Measurements from ENCODE around the gene RHOA.
A peak's percentile ranks its signal among the peaks of the same experiment; 100 is the strongest.
"Not testable (repeated sequence)": the region's sequence is repeated elsewhere in the genome, so short reads cannot be mapped to it uniquely, and the experiment has no call there.

Gene RHOA

DNA sequence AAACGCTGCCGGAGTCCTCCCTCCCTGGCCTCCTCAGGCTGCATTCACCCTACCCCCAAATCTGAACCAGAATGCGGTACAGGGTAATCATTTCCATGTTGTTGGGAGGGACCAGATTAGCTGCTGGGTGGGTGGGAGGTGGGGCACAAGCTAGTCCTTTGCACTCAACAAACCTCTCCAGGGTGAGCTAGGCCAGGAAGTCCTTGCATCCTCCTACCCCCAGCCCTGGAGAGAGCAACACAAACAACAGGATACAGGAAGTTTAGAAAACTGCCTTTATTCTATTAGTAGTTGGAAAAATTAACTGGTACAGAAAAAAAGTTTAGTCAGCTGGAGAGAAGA, 52.9 kb downstream of the RHOA start:
- Histone ChIP-seq H3K4me3 (ENCODE audit: low read length) (peak overlapping the region; percentile 100), H3K9me3 (ENCODE audit: insufficient read depth, low read depth, low read length) (no peaks in the 10 kb centered on the region), H3K9ac (ENCODE audit: low read depth, low read length) (peak overlapping the region; percentile 88), H3K27me3 (ENCODE audit: insufficient read depth, low read length) (no peaks in the 10 kb centered on the region), H3K4me1 (ENCODE audit: insufficient read depth, low read length) (peaks cover 16% of the 10 kb centered on the region), H3K36me3 (ENCODE audit: insufficient read depth, low read length) (peaks cover 60% of the 10 kb centered on the region), H3K27ac (ENCODE audit: low read depth, low read length) (peak overlapping the region; percentile 98)
- WGBS, result 70% methylated on average over 2 of the region's 3 CpGs

DNA sequence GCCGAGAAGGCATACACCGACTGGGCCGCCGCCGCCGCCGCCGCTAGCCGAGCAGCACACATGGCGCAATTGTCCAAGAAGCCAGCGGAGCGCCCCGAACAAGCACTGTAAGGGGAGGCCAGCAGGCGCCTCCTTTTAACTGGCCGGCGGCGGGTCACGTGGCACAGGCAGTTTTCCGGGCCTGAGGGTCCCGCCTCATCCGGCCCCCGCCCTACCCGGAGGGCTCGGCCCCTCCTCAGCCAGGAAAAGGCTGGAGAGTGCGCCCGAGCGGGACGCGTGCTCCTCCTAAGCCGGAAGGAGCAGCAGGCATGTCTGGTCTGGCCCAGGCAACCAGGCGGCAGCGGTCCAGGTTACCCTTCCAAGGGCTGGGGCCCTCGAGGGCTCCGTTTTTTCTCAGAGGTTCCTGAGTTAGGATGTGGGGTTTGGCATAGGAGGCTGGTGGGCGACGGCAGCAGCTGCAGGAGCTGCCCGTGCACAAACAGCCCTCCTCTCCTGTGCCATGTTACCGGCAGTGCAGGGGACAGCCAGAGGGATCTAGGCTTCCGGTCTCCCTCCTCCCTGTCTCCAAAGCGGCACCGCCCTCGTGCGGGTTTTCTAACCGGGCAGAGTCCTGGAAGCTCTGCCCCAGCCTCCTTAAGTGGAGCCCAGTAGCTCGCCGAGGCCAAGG, 53.4 kb downstream of the RHOA start, which contains the start of gene GPX1:
Gene GPX1 (minus strand): TSS at position 137 of the 667 bp plus-strand sequence. CDS start 75 bp downstream, at position 62.
- peaks cover 16% of the 10 kb centered on the region for H3K4me1 ChIP-seq (ENCODE audit: insufficient read depth, low read length)
- peak within 1 kb of the TSS; percentile 100 for H3K4me3 ChIP-seq (ENCODE audit: low read length)
- H3K9ac ChIP-seq (ENCODE audit: low read depth, low read length), result peak within 1 kb of the TSS; percentile 88
- H3K27ac ChIP-seq (ENCODE audit: low read depth, low read length), result peak within 1 kb of the TSS; percentile 98
- H3K9me3 ChIP-seq (ENCODE audit: insufficient read depth, low read depth, low read length), result no peaks in the 10 kb centered on the region
- peaks cover 56% of the 10 kb centered on the region for H3K36me3 ChIP-seq (ENCODE audit: insufficient read depth, low read length)
- H3K27me3 ChIP-seq (ENCODE audit: insufficient read depth, low read length), result no peaks in the 10 kb centered on the region
- WGBS, result 4% methylated on average over 46 of the region's 46 CpGs

DNA sequence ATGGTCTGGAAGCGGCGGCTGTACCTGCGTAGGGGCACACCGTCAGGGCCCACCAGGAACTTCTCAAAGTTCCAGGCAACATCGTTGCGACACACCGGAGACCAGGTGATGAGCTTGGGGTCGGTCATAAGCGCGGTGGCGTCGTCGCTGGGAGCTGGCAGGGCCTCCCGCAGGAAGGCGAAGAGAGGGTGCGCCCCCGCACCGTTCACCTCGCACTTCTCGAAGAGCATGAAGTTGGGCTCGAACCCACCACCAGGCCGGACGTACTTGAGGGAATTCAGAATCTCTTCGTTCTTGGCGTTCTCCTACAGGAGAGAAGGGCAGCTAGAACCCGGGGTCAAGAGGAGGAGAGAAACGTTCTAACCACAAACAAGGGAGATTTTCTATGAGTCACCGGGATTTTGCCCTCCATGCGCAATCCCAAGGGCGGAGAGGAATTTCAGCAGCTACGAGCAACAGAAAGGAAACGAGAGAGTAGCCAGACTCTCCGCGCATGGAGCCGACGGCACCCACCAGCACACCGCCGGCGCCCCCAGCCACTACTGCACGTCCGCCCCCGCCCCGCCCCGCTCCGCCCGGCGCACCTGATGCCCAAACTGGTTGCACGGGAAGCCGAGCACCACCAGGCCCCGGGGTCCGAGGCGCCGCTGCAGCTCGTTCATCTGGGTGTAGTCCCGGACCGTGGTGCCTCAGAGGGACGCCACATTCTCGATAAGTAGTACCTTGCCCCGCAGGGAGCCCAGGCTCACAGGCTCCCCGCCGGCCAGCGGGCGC, 54.1 kb downstream of the RHOA start:
- H3K4me3 ChIP-seq (ENCODE audit: low read length), result peak overlapping the region; percentile 100
- peak overlapping the region; percentile 98 for H3K27ac ChIP-seq (ENCODE audit: low read depth, low read length)
- not testable (repeated sequence) for H3K27me3 ChIP-seq (ENCODE audit: insufficient read depth, low read length); H3K9me3 ChIP-seq (ENCODE audit: insufficient read depth, low read depth, low read length)
- peaks cover 16% of the 10 kb centered on the region for H3K4me1 ChIP-seq (ENCODE audit: insufficient read depth, low read length)
- peaks cover 52% of the 10 kb centered on the region for H3K36me3 ChIP-seq (ENCODE audit: insufficient read depth, low read length)
- peak overlapping the region; percentile 88 for H3K9ac ChIP-seq (ENCODE audit: low read depth, low read length)
- 8% methylated on average over 63 of the region's 63 CpGs for WGBS

DNA sequence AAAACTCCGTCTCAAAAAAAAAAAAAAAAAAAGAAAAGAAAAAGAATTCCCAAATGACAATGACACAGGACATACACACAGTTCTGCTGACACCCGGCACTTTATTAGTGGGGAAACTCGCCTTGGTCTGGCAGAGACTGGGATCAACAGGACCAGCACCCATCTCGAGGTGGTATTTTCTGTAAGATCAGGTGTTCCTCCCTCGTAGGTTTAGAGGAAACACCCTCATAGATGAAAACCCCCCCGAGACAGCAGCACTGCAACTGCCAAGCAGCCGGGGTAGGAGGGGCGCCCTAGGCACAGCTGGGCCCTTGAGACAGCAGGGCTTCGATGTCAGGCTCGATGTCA, 54.7 kb downstream of the RHOA start:
- H3K4me3 ChIP-seq (ENCODE audit: low read length), result peak overlapping the region; percentile 100
- not testable (repeated sequence) for H3K27ac ChIP-seq (ENCODE audit: low read depth, low read length); H3K9me3 ChIP-seq (ENCODE audit: insufficient read depth, low read depth, low read length); H3K27me3 ChIP-seq (ENCODE audit: insufficient read depth, low read length)
- peak overlapping the region; percentile 88 for H3K9ac ChIP-seq (ENCODE audit: low read depth, low read length)
- WGBS, result 65% methylated on average over 8 of the region's 10 CpGs
- peaks cover 46% of the 10 kb centered on the region for H3K36me3 ChIP-seq (ENCODE audit: insufficient read depth, low read length)
- H3K4me1 ChIP-seq (ENCODE audit: insufficient read depth, low read length), result peaks cover 16% of the 10 kb centered on the region

DNA sequence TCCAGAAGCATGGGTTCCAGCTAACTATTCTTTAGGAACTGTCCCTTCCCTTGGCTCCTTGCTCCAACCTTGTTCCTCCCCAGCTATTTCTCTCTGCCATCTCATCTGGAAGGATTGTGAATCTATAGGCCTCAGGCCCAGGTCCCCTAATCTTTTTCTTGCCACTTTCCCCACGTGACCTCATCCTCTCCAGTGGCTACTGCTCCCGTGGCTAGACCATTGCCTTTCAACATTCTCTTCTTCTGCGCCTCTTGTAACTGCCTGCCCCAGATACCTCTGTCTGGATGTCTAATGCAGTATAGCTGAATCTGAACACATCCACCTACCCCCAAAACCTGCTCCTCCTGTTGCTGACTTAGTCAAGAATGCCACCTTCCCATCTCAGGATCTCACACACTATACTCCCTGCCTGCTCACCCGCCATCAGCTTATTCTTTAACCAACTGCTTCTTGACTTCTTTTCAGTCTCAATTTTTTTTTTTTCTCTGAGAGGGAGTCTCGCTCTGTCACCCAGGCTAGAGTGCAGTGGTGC, 58.8 kb downstream of the RHOA start:
- H3K36me3 ChIP-seq (ENCODE audit: insufficient read depth, low read length), result peaks cover 17% of the 10 kb centered on the region
- WGBS, result 91% methylated on average over 5 of the region's 5 CpGs
- no peaks in the 10 kb centered on the region for H3K4me1 ChIP-seq (ENCODE audit: insufficient read depth, low read length)
- no peaks in the 10 kb centered on the region for H3K27me3 ChIP-seq (ENCODE audit: insufficient read depth, low read length)
- H3K9ac ChIP-seq (ENCODE audit: low read depth, low read length), result no peak overlapping the region
- no peaks in the 10 kb centered on the region for H3K9me3 ChIP-seq (ENCODE audit: insufficient read depth, low read depth, low read length)
- no peak overlapping the region for H3K27ac ChIP-seq (ENCODE audit: low read depth, low read length)
- H3K4me3 ChIP-seq (ENCODE audit: low read length), result no peak overlapping the region

DNA sequence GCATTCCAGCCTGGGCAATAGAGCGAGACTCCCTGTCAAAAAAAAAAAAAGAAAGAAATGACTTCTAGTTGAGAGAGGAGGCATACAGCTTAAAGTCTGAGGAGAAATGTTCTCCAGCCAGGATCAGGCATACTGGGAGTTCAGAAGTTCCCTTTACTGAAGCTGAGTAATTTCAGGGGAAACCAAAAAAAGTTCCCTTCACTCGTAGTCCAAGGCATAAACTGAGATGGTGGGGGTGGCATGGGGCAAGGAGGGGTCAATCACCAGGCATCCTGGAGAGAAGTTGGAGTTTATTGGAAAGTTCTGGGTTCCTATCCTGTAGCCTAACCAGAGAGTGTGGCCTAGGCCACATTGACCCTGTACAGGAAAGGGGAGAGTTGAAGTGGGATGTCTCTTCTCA, 59.5 kb downstream of the RHOA start:
- 91% methylated on average over 2 of the region's 2 CpGs for WGBS
- H3K9ac ChIP-seq (ENCODE audit: low read depth, low read length), result no peak overlapping the region
- peaks cover 16% of the 10 kb centered on the region for H3K36me3 ChIP-seq (ENCODE audit: insufficient read depth, low read length)
- H3K4me1 ChIP-seq (ENCODE audit: insufficient read depth, low read length), result no peaks in the 10 kb centered on the region
- no peak overlapping the region for H3K4me3 ChIP-seq (ENCODE audit: low read length)
- H3K27ac ChIP-seq (ENCODE audit: low read depth, low read length), result no peak overlapping the region
- no peaks in the 10 kb centered on the region for H3K27me3 ChIP-seq (ENCODE audit: insufficient read depth, low read length)
- no peaks in the 10 kb centered on the region for H3K9me3 ChIP-seq (ENCODE audit: insufficient read depth, low read depth, low read length)

DNA sequence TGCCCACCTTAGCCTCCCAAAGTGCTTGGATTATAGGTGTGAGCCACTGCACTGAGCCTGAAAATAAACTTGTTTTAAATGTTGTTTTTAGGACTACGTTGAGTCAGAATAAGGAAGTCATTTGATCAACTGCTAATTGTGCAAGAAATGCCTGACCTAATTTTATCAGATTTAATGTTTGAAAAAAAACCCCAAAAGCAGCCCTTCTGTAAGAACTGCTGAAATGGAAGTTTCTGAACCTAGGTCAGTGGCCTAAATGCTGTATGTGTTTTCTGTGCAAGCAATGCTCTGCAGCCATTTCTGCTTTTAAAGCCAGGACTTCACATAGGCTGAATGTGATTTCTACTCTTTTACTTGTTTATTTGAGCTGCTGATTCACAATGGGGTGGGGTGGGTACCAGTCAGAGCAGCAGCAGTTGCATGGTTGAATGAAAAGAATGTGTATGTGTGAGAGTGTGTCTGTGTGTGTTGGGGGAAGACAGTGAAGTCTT, 60.2 kb downstream of the RHOA start:
- 82% methylated on average over 1 of the region's 1 CpG for WGBS
- Histone ChIP-seq H3K27me3 (ENCODE audit: insufficient read depth, low read length) (no peaks in the 10 kb centered on the region), H3K4me1 (ENCODE audit: insufficient read depth, low read length) (no peaks in the 10 kb centered on the region), H3K9ac (ENCODE audit: low read depth, low read length) (no peak overlapping the region), H3K36me3 (ENCODE audit: insufficient read depth, low read length) (peaks cover 12% of the 10 kb centered on the region), H3K4me3 (ENCODE audit: low read length) (no peak overlapping the region), H3K27ac (ENCODE audit: low read depth, low read length) (no peak overlapping the region), H3K9me3 (ENCODE audit: insufficient read depth, low read depth, low read length) (no peaks in the 10 kb centered on the region)

DNA sequence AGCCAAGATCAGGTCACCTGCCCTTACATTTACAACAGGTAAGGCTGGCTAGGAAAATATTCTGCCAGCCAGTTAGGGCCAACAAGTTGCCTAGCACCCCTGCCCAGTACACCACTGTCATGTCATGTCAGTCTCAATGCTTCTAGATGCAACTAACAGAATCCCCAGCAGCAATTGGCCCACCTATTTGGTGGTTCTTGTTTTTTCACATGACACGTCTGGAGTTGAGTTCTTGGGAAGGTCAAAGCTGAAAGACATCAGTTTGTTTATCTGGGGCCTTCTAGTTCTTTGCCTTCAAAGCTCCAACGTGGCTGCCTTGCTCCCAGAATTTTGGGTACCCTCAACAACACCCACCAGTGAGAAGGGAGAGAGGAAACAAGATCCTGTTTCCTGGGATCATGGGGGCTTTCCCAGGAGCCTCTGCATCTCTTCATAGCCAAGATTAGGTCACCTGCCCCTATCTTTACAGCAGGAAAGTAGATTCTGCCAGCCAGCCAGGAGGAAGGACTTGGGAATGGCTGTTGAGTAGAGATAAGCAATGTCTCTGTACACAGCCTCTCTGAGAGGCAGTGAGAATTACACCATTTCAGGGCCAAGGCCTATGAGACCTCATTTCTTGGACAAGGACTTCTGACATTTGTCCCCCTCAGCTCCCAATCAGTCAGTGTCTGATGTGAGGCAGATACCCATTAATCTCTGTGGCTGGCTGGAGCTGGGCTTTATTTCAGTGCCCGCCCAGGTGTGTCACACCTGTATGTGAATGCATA, 62.2 kb downstream of the RHOA start:
- Histone ChIP-seq H3K4me3 (ENCODE audit: low read length) (no peak overlapping the region), H3K27ac (ENCODE audit: low read depth, low read length) (no peak overlapping the region), H3K4me1 (ENCODE audit: insufficient read depth, low read length) (no peaks in the 10 kb centered on the region), H3K27me3 (ENCODE audit: insufficient read depth, low read length) (no peaks in the 10 kb centered on the region), H3K9me3 (ENCODE audit: insufficient read depth, low read depth, low read length) (no peaks in the 10 kb centered on the region), H3K36me3 (ENCODE audit: insufficient read depth, low read length) (no peaks in the 10 kb centered on the region), H3K9ac (ENCODE audit: low read depth, low read length) (no peak overlapping the region)
- WGBS, result 86% methylated on average over 3 of the region's 3 CpGs

DNA sequence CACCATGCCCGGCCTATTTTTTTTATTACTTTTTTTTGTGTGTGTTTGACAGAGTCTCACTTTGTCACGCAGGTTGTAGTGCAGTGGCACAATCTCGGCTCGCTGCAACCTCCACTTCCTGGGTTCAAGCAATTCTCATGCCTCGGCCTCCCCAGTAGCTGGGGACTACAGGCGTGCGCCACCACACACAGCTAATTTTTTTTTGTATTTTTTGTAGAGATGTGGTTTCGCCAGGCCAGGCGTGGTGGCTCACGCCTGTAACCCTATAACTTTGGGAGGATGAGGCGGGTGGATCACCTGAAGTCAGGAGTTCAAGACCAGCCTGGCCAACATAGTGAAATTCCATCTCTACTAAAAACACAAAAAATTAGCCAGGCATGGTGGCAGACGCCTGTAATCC, 63.4 kb downstream of the RHOA start:
- H3K9me3 ChIP-seq (ENCODE audit: insufficient read depth, low read depth, low read length); H3K4me1 ChIP-seq (ENCODE audit: insufficient read depth, low read length); H3K9ac ChIP-seq (ENCODE audit: low read depth, low read length); H3K27me3 ChIP-seq (ENCODE audit: insufficient read depth, low read length); H3K36me3 ChIP-seq (ENCODE audit: insufficient read depth, low read length); H3K4me3 ChIP-seq (ENCODE audit: low read length); H3K27ac ChIP-seq (ENCODE audit: low read depth, low read length): not testable (repeated sequence)
- WGBS, result 86% methylated on average over 12 of the region's 12 CpGs

DNA sequence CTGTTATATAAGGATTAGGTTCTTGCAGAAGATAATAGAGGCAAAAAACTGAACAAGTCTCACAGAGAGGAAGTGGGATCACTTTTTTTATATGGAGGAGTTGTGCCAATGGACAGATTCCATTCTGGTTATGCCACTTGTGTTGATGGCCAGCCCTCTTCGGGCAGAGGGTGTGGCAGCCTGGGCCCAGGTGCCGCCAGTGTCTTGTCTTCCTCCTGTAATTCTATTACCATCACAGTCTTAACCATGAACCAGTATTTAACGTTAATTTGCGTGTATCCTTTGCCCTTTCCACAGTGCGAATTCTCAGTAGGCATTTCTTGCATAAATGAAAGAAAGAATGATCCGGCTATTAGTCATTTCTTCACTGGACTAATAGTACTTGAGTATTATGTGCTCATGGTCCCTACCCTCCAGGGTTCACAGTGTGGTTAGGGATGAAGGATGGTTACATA, 65.0 kb downstream of the RHOA start:
- no peak overlapping the region for H3K27ac ChIP-seq (ENCODE audit: low read depth, low read length)
- no peak overlapping the region for H3K9ac ChIP-seq (ENCODE audit: low read depth, low read length)
- H3K4me1 ChIP-seq (ENCODE audit: insufficient read depth, low read length), result no peaks in the 10 kb centered on the region
- no peaks in the 10 kb centered on the region for H3K9me3 ChIP-seq (ENCODE audit: insufficient read depth, low read depth, low read length)
- H3K4me3 ChIP-seq (ENCODE audit: low read length), result no peak overlapping the region
- H3K36me3 ChIP-seq (ENCODE audit: insufficient read depth, low read length), result no peaks in the 10 kb centered on the region
- 96% methylated on average over 6 of the region's 6 CpGs for WGBS
- H3K27me3 ChIP-seq (ENCODE audit: insufficient read depth, low read length), result no peaks in the 10 kb centered on the region

DNA sequence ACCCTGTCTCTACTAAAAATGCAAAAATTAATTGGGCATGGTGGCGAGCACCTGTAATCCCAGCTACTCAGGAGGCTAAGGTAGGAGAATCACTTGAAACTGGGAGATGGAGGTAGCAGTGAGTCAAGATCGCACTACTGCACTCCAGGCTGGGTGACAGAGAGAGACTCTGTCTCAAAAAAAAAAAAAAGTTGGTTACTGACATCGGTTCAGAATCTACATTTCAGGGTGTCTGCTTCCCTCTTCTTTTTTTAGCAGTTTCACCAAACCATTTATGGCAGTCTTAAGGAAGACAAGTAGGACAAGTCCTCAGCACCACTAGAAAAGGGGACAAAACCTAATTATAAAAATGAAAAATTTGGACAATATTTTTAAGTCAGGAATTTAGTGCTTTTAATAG, 68.6 kb downstream of the RHOA start:
- Histone ChIP-seq H3K4me3 (ENCODE audit: low read length) (no peak overlapping the region), H3K9me3 (ENCODE audit: insufficient read depth, low read depth, low read length) (no peaks in the 10 kb centered on the region), H3K4me1 (ENCODE audit: insufficient read depth, low read length) (peaks cover 4% of the 10 kb centered on the region), H3K27me3 (ENCODE audit: insufficient read depth, low read length) (no peaks in the 10 kb centered on the region), H3K27ac (ENCODE audit: low read depth, low read length) (no peak overlapping the region), H3K36me3 (ENCODE audit: insufficient read depth, low read length) (no peaks in the 10 kb centered on the region), H3K9ac (ENCODE audit: low read depth, low read length) (no peak overlapping the region)
- 93% methylated on average over 3 of the region's 3 CpGs for WGBS
